Mesothelial cell of epicardium (in vitro differentiated cells): ENCODE results near the gene CYP2D6. TPM values are rescaled to one million over a fixed set of nuclear protein-coding genes. Genes with fewer than 3 reads are reported as not detected.
"Not testable (repeated sequence)": the region's sequence is repeated elsewhere in the genome, so short reads cannot be mapped to it uniquely, and the experiment has no call there.

ENCODE experiments used
- DNase-seq, 2 experiments: peaks; one replicate each; pipeline ENCODE4 v3.0.0; 2021; ENCODE audit warnings: low spot score in 2 of 2; ENCODE audit not compliant: unreplicated experiment in 2 of 2
- H3K27ac Mint-ChIP-seq: 2 replicates; pipeline ENCODE4 v1.8.0; 2021; ENCODE audit warnings: mixed read lengths
- H3K27me3 Mint-ChIP-seq: 2 replicates; pipeline ENCODE4 v1.8.0; 2021; ENCODE audit warnings: low read depth, mixed read lengths
- H3K36me3 Mint-ChIP-seq: 2 replicates; pipeline ENCODE4 v1.8.0; 2021; ENCODE audit warnings: mixed read lengths
- H3K4me1 Mint-ChIP-seq: 2 replicates; pipeline ENCODE4 v1.8.0; 2021; ENCODE audit warnings: mixed read lengths
- H3K4me3 Mint-ChIP-seq: 2 replicates; pipeline ENCODE4 v1.8.0; 2021; ENCODE audit warnings: mild to moderate bottlenecking, moderate library complexity, mixed read lengths
- H3K9me3 Mint-ChIP-seq: 2 replicates; pipeline ENCODE4 v1.8.0; 2021; ENCODE audit warnings: mixed read lengths
- CTCF ChIP-seq: fragments of 200-600 bp; sonication (generic); IDR thresholded peaks from one replicate; pipeline ENCODE4 v1.5.0; 2021; ENCODE audit warnings: antibody characterized with exemption; ENCODE audit not compliant: unreplicated experiment
- total RNA-seq: library from RNA; stranded (reverse); gene quantifications from 3 replicates; pipeline ENCODE4 v1.2.1, GENCODE V29; 2021

CYP2D6 gene
- total RNA-seq, 1 donor from 2014 or later, result 7.2 TPM

GRCh38 chr22:42150727-42151590 is 20.3 kb upstream of the CYP2D6 start:
- H3K9me3 Mint-ChIP-seq, result no peaks in the 10 kb centered on the region
- peaks cover 32% of the 10 kb centered on the region for H3K36me3 Mint-ChIP-seq
- H3K27me3 Mint-ChIP-seq, result no peaks in the 10 kb centered on the region
- no peak overlapping the region for H3K27ac Mint-ChIP-seq
- no peak for DNase-seq
- H3K4me3 Mint-ChIP-seq, result no peak overlapping the region
- no peaks in the 10 kb centered on the region for H3K4me1 Mint-ChIP-seq
- TF ChIP-seq CTCF, result no peak

GRCh38 chr22:42149798-42150197 is 19.2 kb upstream of the CYP2D6 start:
- H3K9me3 Mint-ChIP-seq, H3K27ac Mint-ChIP-seq, H3K4me3 Mint-ChIP-seq, DNase-seq, H3K27me3 Mint-ChIP-seq, H3K4me1 Mint-ChIP-seq: not testable (repeated sequence)
- H3K36me3 Mint-ChIP-seq, result peaks cover 26% of the 10 kb centered on the region

- Mint-ChIP-seq H3K36me3 (peaks cover 27% of the 10 kb centered on the region), H3K27me3 (no peaks in the 10 kb centered on the region), H3K4me3 (no peak overlapping the region), H3K27ac (no peak overlapping the region), H3K9me3 (no peaks in the 10 kb centered on the region), H3K4me1 (no peaks in the 10 kb centered on the region)
- no peak for DNase-seq
- TF ChIP-seq CTCF, result no peak
Measured at GRCh38 chr22:42145175-42145574, 14.6 kb upstream of the CYP2D6 start.

- not testable (repeated sequence) for H3K27me3 Mint-ChIP-seq, H3K27ac Mint-ChIP-seq, H3K4me1 Mint-ChIP-seq, H3K9me3 Mint-ChIP-seq, H3K4me3 Mint-ChIP-seq, DNase-seq
- H3K36me3 Mint-ChIP-seq, result peaks cover 30% of the 10 kb centered on the region
Measured at GRCh38 chr22:42143859-42144822, 13.5 kb upstream of the CYP2D6 start.

GRCh38 chr22:42142771-42143461 is 12.3 kb upstream of the CYP2D6 start:
- DNase-seq, result no peak
- no peaks in the 10 kb centered on the region for H3K9me3 Mint-ChIP-seq
- H3K4me1 Mint-ChIP-seq, result no peaks in the 10 kb centered on the region
- no peak overlapping the region for H3K27ac Mint-ChIP-seq
- H3K36me3 Mint-ChIP-seq, result peaks cover 27% of the 10 kb centered on the region
- H3K27me3 Mint-ChIP-seq, result no peaks in the 10 kb centered on the region
- TF ChIP-seq CTCF, result no peak
- H3K4me3 Mint-ChIP-seq, result no peak overlapping the region

- not testable (repeated sequence) for H3K4me3 Mint-ChIP-seq, DNase-seq, H3K4me1 Mint-ChIP-seq, H3K9me3 Mint-ChIP-seq, H3K27ac Mint-ChIP-seq, H3K27me3 Mint-ChIP-seq
- peaks cover 18% of the 10 kb centered on the region for H3K36me3 Mint-ChIP-seq
Measured at GRCh38 chr22:42141307-42142057, 10.9 kb upstream of the CYP2D6 start.

- DNase-seq, H3K27me3 Mint-ChIP-seq, H3K9me3 Mint-ChIP-seq, H3K27ac Mint-ChIP-seq, H3K4me1 Mint-ChIP-seq, H3K4me3 Mint-ChIP-seq: not testable (repeated sequence)
- peaks cover 18% of the 10 kb centered on the region for H3K36me3 Mint-ChIP-seq
Measured at GRCh38 chr22:42140153-42140552, 9.5 kb upstream of the CYP2D6 start.

- not testable (repeated sequence) for H3K27ac Mint-ChIP-seq, H3K4me1 Mint-ChIP-seq, DNase-seq, H3K9me3 Mint-ChIP-seq, H3K27me3 Mint-ChIP-seq, H3K4me3 Mint-ChIP-seq
- H3K36me3 Mint-ChIP-seq, result peaks cover 15% of the 10 kb centered on the region
Measured at GRCh38 chr22:42139508-42139907, 8.9 kb upstream of the CYP2D6 start.
